ENCODE data around the gene IDH3A.

Gene IDH3A

DNA sequence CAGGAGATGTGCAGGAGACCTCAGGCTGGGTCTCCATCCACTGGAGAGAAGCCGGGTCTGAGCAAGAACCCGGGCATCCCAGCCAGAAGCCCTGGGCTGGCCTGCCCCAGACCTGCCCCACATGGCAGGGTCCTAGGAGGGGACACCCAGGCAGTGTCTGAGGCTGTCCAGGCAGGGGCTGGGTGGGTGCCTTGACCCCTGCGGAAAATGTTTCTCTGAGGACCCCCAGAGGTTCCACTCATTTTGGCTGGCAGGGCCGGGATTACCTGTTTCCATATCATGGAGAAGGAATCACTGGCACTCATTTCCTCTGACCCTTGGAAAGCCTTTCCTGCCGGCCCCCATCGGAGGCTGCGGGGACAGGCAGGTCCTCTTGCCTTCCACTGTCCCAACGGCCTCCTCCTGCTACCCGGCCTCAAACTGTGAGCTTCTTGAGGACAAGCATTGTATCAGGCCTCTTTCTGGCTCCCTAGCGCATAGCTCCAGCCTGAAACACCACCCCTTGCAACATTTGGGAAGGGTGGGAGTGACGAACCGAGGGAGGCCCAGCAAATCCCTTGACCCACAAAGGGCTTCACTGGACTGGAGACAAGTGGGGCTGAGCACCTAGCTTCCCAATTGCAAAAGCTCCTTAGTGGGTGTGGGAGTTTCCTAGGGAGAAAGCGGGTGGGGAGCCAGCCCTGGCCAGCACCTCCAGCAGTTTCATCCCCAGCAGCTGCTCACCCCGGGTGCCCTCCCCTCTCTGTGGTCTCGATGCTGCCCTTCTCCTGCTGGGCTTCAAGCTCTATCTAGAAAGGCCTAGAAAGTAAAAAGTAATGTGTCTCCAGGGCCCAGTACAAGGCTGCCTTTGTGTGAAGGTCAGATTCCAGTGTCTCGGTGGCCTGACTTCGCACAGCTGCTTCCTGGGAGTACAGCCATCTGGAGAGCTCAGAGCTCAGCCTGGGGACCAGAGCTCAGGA lies 55.5 kb downstream of the IDH3A start:
- DNase-seq (ENCODE audit: low read depth): no peak

DNA sequence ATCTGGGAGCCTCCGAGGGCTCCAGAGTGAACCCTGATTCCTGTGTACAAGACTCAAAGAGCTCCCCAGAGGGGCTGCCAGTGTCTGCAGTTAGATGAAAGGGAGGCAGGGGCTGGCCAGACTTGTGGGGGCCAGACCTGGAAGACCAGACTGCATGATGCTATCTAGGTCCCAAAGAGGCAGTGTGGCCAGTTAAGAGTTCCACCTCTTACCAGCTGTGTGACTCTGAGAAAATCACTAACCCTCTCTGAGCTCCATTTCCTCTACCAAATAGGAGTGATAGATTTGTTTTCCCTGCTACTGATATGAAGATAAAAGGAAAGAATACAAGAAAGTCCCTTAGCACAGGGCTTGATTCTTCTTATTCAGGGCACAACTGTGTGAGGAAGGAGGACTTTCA lies 56.2 kb downstream of the IDH3A start:
- DNase-seq (ENCODE audit: low read depth): no peak

- DNase-seq (ENCODE audit: low read depth): no peak
Observed at GRCh38 chr15:78205856-78206255, 56.7 kb downstream of the IDH3A start.

DNA sequence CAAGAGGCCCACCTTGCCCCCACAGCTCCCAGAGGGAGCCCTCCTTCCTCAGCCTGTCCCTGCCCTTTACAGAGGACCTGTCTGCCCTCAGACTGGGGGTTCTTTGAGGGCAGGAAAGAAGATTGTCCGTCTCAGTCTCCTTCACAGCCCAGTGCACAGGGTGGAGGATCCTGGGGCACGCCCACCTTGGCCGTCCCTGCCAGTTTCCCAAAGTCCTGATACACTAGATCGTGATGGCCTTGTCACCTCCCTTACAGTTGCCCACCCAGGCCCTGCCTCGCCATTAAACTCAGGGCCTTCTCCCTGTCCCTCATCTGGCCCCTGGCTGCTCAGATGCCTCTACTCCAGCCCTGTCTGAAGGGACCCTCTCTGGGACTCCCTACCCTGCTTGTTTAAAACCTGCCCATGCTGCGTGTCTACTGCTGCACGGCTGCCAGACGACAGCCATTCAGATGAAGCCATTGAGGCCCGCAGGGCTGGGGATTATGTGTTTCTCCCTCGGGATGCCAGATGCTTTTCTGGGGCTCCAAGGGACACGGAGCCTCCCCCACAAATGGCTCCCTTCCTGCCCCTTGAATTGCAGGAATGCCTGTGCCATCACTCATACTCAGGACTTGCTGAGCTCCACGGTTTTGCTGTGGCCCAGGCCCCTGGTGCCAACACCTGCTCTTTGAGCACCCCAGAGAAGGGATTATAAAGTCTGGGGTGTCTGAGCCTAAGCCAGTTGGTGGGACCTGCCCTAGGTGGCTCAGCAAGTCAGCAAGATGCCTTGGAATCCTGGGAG lies 57.4 kb downstream of the IDH3A start:
- DNase-seq (ENCODE audit: low read depth): no peak

- no peak for DNase-seq (ENCODE audit: low read depth)
Observed at GRCh38 chr15:78207110-78207458, 57.9 kb downstream of the IDH3A start.

DNA sequence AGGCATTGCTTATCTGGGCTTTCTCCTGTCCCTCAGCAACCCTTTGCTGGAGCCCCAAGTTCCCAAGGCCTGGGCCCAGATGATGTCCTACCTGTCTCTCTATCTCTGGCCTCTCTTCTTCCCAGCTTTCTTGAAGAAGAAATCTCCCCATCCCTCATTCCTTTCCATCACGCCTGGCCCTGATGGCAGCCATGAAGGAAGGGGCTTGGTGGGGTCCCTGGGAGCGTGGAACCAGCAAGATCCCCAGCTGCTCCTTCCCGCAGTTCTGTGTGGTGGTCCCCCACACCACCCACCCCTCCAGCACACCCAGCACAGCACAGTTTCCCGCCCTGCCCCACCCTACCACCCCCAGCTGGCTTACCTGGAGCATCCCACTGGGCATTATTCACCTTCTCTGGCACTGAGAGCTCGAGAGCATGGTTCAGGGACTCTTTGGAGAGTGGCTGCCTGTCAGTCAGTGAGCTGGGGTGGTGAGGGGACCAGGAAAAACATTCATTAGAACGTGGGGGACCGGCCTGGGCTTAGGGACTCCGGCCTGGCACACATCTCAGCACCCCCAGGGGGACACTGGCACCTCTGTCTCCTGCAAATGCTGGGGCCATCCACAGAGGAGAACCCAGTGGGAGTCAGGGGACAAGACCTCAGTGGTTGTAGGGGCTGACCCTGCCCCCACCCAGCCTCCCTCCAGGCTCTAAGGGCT lies 58.6 kb downstream of the IDH3A start:
- no peak for DNase-seq (ENCODE audit: low read depth)

GRCh38 chr15:78208341-78208844 lies 59.2 kb downstream of the IDH3A start:
- DNase-seq (ENCODE audit: low read depth): no peak

DNA sequence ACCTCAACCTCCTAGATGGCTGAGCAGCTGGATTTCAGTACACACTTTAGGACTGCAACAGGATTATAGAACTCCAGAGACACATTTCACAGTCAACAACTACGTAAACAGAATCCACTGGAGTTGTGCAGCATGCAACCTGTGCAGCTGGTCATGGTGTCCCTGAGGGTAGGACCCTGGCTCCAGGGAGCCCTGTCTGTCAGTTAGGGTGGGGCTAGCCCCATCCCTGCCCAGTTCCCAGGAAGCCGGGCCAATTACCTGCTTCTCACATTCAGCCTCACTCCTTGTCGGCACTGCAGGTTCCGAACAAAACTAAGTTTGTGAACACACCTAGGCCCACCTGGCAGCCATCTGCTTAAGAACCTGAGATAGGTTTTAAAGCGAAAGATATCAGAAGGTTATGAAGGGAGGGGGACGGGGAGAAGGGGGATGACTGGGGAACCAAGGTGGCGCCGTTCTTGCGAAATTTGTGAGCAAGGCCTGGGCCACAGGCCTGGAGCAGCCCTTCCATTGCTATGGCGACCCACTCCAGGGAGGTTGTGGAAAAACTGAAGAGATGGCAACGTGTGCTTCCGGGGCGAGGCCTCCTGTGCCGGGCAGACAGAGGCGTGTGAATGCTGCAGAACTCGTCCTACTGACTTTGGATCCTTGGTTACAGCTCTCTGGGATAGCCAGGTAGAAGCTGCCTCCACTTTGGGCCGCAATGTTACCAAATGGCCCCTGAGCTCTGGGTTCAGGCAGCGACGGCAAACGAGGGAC lies 59.9 kb downstream of the IDH3A start:
- DNase-seq (ENCODE audit: low read depth): no peak

DNA sequence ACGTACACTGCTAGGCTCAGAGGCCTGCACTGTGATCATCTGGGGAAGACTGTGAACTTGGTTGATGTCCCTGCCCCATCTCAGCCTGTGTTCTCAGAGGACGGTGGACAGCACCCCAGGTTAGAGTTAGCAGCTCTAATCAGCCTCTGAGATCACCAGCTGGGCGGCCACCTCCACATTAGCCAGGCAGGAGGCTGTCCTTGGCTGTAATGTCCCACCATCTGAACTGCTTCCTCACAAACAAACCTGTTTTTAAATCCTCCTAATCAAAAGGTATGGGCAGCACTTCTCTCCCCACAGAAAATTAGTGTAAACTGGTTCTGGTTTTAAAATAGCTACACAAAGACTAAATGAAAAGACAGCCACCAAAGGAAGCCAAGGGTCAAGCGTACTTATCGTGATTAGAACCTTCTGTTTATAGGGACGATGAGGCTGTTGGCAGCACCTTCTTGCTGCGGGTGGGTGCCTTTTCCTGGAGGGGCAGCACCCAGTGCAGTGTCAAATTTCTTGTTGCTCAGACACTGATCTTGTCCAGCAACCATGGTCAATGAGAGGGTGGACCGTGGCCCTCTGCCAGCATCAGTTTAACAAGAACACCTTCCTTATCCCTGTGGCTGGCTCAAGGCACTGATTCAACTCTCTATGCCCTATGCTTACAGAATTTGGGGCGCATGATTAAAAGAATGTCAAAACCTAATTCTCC lies 60.6 kb downstream of the IDH3A start:
- DNase-seq (ENCODE audit: low read depth): no peak

GRCh38 chr15:78210349-78210717 lies 61.2 kb downstream of the IDH3A start:
- DNase-seq (ENCODE audit: low read depth): no peak

GRCh38 chr15:78211189-78211921 lies 62.2 kb downstream of the IDH3A start:
- DNase-seq (ENCODE audit: low read depth): no peak

GRCh38 chr15:78212008-78212407 lies 62.8 kb downstream of the IDH3A start:
- no peak for DNase-seq (ENCODE audit: low read depth)

GRCh38 chr15:78212546-78213424 lies 63.6 kb downstream of the IDH3A start:
- DNase-seq (ENCODE audit: low read depth): no peak

DNA sequence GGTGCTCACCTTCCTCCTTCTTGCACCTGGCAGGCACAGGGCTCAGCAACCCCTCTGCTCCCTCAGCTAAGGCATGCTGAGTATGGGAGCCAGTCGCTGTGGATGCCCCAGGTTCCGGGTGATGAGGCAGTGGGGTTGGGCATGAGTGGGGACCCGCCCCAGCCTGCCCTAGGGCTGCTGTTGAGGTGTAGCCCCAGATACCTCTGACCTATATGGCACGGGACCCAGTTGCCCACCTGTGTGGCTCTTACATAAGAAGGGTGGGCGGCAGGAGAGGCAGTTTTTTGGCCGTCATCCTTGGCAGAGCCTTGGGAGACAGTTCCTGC lies 64.2 kb downstream of the IDH3A start:
- no peak for DNase-seq (ENCODE audit: low read depth)

GRCh38 chr15:78213956-78214355 lies 64.8 kb downstream of the IDH3A start:
- no peak for DNase-seq (ENCODE audit: low read depth)

- DNase-seq (ENCODE audit: low read depth): no peak
Observed at GRCh38 chr15:78216276-78217104, 67.3 kb downstream of the IDH3A start.

- no peak for DNase-seq (ENCODE audit: low read depth)
Observed at GRCh38 chr15:78220713-78221112, 71.6 kb downstream of the IDH3A start.
